HG03103 (cell line): ENCODE measurements around the gene TXLNB.
"Not testable (repeated sequence)": the region's sequence is repeated elsewhere in the genome, so short reads cannot be mapped to it uniquely, and the experiment has no call there.

Source experiments
- ATAC-seq: cut with Tn5 transposase; IDR thresholded peaks from one replicate; pipeline ENCODE4 v1.9.1; 2021; ENCODE audit warnings: low read depth; ENCODE audit not compliant: unreplicated experiment

TXLNB gene

GRCh38 chr6:139313229-139313628, 21.4 kb upstream of the TXLNB start:
- ATAC-seq: no peak

GRCh38 chr6:139311831-139312230, 20.0 kb upstream of the TXLNB start:
- no peak for ATAC-seq

- peak; percentile 14 for ATAC-seq
Measured at GRCh38 chr6:139308936-139309603, 17.3 kb upstream of the TXLNB start.

GRCh38 chr6:139308286-139308916, 16.6 kb upstream of the TXLNB start:
- ATAC-seq: peak; percentile 94

- no peak for ATAC-seq
Measured at GRCh38 chr6:139306291-139306981, 14.6 kb upstream of the TXLNB start.

- no peak for ATAC-seq
Measured at GRCh38 chr6:139303185-139303584, 11.4 kb upstream of the TXLNB start.

- ATAC-seq: no peak
Measured at GRCh38 chr6:139297921-139298320, 6.1 kb upstream of the TXLNB start.

- no peak for ATAC-seq
Measured at GRCh38 chr6:139296927-139297326, 5.1 kb upstream of the TXLNB start.

- no peak for ATAC-seq
Measured at GRCh38 chr6:139295901-139296300, 4.1 kb upstream of the TXLNB start.

- no peak for ATAC-seq
Measured at GRCh38 chr6:139294090-139294489, 2.3 kb upstream of the TXLNB start.

GRCh38 chr6:139293230-139293629, 1.4 kb upstream of the TXLNB start:
- ATAC-seq: not testable (repeated sequence)

GRCh38 chr6:139290787-139291311, 949 bp downstream of the TXLNB start:
- peak; percentile 74 for ATAC-seq

- ATAC-seq: no peak
Measured at GRCh38 chr6:139289233-139289632, 2.6 kb downstream of the TXLNB start.

- no peak for ATAC-seq
Measured at GRCh38 chr6:139288496-139289040, 3.2 kb downstream of the TXLNB start.

GRCh38 chr6:139287868-139288267, 3.9 kb downstream of the TXLNB start:
- no peak for ATAC-seq

- not testable (repeated sequence) for ATAC-seq
Measured at GRCh38 chr6:139286438-139286837, 5.4 kb downstream of the TXLNB start.

- no peak for ATAC-seq
Measured at GRCh38 chr6:139285590-139285989, 6.2 kb downstream of the TXLNB start.

GRCh38 chr6:139284789-139285188, 7.0 kb downstream of the TXLNB start:
- ATAC-seq: no peak

- no peak for ATAC-seq
Measured at GRCh38 chr6:139282684-139283083, 9.1 kb downstream of the TXLNB start.

- ATAC-seq: no peak
Measured at GRCh38 chr6:139278190-139278589, 13.6 kb downstream of the TXLNB start.

GRCh38 chr6:139277587-139277986, 14.2 kb downstream of the TXLNB start:
- no peak for ATAC-seq
